SU-DHL-6 (cell line): ENCODE data around the gene MTMR10.

Experiments
- H2AFZ ChIP-seq: fragments of 200-600 bp; sonication (generic); 2 replicates; pipeline ENCODE4 v1.6.1; 2014; ENCODE audit warnings: low read depth, mild to moderate bottlenecking, moderate library complexity, mixed read lengths, antibody characterized with exemption, low read length; ENCODE audit not compliant: severe bottlenecking
- H3F3A ChIP-seq: fragments of 200-600 bp; shearing (Covaris generic); 2 replicates; pipeline ENCODE4 v1.6.0; 2016; ENCODE audit warnings: antibody characterized with exemption, mild to moderate bottlenecking; ENCODE audit not compliant: insufficient read depth
- H3K27ac ChIP-seq: fragments of 200-600 bp; sonication (generic); 2 replicates; pipeline ENCODE4 v1.5.1; 2016; ENCODE audit warnings: low read depth, mild to moderate bottlenecking, low read length, moderate library complexity, mixed read lengths
- H3K27me3 ChIP-seq: fragments of 200-600 bp; sonication (generic), shearing (Covaris generic); 2 replicates; pipeline ENCODE4 v1.6.0; 2014; ENCODE audit warnings: mild to moderate bottlenecking, low read length
- H3K36me3 ChIP-seq: fragments of 200-600 bp; sonication (generic); 2 replicates; pipeline ENCODE4 v1.6.1; 2014; ENCODE audit warnings: mild to moderate bottlenecking, low read length, mixed read lengths
- H3K4me2 ChIP-seq: fragments of 300-600, 200-600 bp; shearing (Covaris generic), sonication (generic); 2 replicates; pipeline ENCODE4 v1.6.0; 2014; ENCODE audit warnings: low read length, low read depth, mild to moderate bottlenecking; ENCODE audit not compliant: poor library complexity, severe bottlenecking
- H3K4me3 ChIP-seq: fragments of 200-600 bp; sonication (generic); 2 replicates; pipeline ENCODE4 v1.5.1; 2014; ENCODE audit warnings: antibody characterized with exemption, low read length, mild to moderate bottlenecking, mixed read lengths; ENCODE audit not compliant: insufficient read depth, poor library complexity, severe bottlenecking
- H3K79me2 ChIP-seq: fragments of 200-600 bp; sonication (generic); 2 replicates; pipeline ENCODE4 v1.6.1; 2014; ENCODE audit warnings: mild to moderate bottlenecking, low read length, moderate library complexity; ENCODE audit not compliant: insufficient read depth
- H3K9ac ChIP-seq: fragments of 200-600 bp; sonication (generic); 2 replicates; pipeline ENCODE4 v1.7.0; 2014; ENCODE audit warnings: mild to moderate bottlenecking, low read length
- H3K9me2 ChIP-seq: fragments of 200-600 bp; sonication (generic); replicated peaks from 2 replicates; pipeline ENCODE4 v1.6.1; 2014; ENCODE audit warnings: low read length; ENCODE audit not compliant: insufficient read depth
- H3K9me3 ChIP-seq: fragments of 200-600 bp; sonication (generic); 2 replicates; pipeline ENCODE4 v1.6.1; 2014; ENCODE audit warnings: low read length, mixed read lengths; ENCODE audit not compliant: insufficient read depth
- H4K20me1 ChIP-seq: fragments of 200-600 bp; sonication (generic); 2 replicates; pipeline ENCODE4 v1.6.1; 2014; ENCODE audit warnings: low read depth, mild to moderate bottlenecking, antibody characterized with exemption, low read length, moderate library complexity, mixed read lengths
- EZH2phosphoT487 ChIP-seq: fragments of 200-600 bp; sonication (generic), shearing (Covaris generic); conservative IDR thresholded peaks from 2 replicates; pipeline ENCODE4 v1.6.1; 2018; ENCODE audit warnings: mild to moderate bottlenecking, antibody characterized with exemption, low read length, moderate library complexity, mixed read lengths
- TF ChIP-seq, protein P1 (sequence below): fragments of 200-600 bp; sonication (generic); IDR thresholded peaks from one replicate; pipeline ENCODE4 v1.5.1; 2017; ENCODE audit warnings: antibody characterized with exemption, mild to moderate bottlenecking, low read length, moderate library complexity; ENCODE audit not compliant: insufficient read depth, poor library complexity, severe bottlenecking

Gene MTMR10

DNA sequence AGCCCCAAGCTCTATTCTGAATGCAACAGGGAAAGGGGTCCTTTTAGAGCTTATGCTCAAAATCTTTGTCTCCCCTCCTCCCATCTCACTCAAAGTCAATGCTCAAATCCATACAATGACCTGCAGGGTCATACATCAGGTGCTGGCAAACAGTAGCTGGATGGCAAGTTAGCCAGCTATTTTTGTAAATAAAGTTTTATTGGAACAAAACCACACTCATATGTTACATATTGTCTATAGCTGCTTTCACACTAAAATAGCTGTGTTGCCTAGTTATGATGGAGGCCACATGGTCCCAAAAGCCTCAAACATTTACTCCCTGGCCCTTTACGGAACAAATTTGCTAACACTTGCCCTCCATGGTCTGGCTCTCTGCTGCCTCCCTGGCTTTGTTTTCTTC lies 89.5 kb downstream of the MTMR10 start:
- Histone ChIP-seq H3K36me3 (no peaks in the 10 kb centered on the region), H3F3A (0 out of 2 replicates have a peak, but pooled peaks cover 4% of the 10 kb centered on the region), H3K9me2 (no peaks in the 10 kb centered on the region), H3K27me3 (no peaks in the 10 kb centered on the region), H2AFZ (no peak overlapping the region), H3K9ac (no peak overlapping the region), H3K4me3 (no peak overlapping the region), H4K20me1 (no peaks in the 10 kb centered on the region), H3K4me2 (no peak overlapping the region), H3K9me3 (no peaks in the 10 kb centered on the region), H3K79me2 (no peaks in the 10 kb centered on the region), H3K27ac (no peak overlapping the region)
- TF ChIP-seq EZH2phosphoT487 = no peak
- TF ChIP-seq, protein P1, sequence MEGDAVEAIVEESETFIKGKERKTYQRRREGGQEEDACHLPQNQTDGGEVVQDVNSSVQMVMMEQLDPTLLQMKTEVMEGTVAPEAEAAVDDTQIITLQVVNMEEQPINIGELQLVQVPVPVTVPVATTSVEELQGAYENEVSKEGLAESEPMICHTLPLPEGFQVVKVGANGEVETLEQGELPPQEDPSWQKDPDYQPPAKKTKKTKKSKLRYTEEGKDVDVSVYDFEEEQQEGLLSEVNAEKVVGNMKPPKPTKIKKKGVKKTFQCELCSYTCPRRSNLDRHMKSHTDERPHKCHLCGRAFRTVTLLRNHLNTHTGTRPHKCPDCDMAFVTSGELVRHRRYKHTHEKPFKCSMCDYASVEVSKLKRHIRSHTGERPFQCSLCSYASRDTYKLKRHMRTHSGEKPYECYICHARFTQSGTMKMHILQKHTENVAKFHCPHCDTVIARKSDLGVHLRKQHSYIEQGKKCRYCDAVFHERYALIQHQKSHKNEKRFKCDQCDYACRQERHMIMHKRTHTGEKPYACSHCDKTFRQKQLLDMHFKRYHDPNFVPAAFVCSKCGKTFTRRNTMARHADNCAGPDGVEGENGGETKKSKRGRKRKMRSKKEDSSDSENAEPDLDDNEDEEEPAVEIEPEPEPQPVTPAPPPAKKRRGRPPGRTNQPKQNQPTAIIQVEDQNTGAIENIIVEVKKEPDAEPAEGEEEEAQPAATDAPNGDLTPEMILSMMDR = no peak

DNA sequence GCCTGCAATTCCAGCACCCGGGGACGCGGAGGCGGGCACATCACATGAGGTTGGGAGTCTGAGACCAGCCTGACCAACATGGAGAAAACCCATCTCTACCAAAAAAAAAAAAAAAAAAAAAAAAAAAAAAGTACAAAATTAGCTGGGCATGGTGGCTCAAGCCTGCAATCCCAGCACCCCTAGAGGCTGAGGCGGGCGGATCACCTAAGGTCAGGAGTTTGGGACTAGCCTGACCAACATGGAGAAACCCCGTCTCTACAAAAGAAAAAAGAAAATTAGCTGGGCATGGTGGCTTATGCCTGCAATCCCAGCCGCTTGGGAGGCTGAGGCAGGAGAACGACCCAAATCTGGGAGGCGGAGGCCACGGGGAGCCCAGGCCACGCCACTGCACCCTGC lies 95.2 kb downstream of the MTMR10 start:
- no peaks in the 10 kb centered on the region for H3K36me3 ChIP-seq
- no peak overlapping the region for H2AFZ ChIP-seq
- no peaks in the 10 kb centered on the region for H3F3A ChIP-seq
- H3K9me3 ChIP-seq = no peaks in the 10 kb centered on the region
- H3K27me3 ChIP-seq = no peaks in the 10 kb centered on the region
- no peak overlapping the region for H3K4me2 ChIP-seq
- no peak overlapping the region for H3K4me3 ChIP-seq
- no peak for TF ChIP-seq EZH2phosphoT487
- TF ChIP-seq, protein P1 = no peak
- no peak overlapping the region for H3K9ac ChIP-seq
- H3K79me2 ChIP-seq = no peaks in the 10 kb centered on the region
- no peaks in the 10 kb centered on the region for H4K20me1 ChIP-seq
- H3K9me2 ChIP-seq = no peaks in the 10 kb centered on the region
- no peak overlapping the region for H3K27ac ChIP-seq

DNA sequence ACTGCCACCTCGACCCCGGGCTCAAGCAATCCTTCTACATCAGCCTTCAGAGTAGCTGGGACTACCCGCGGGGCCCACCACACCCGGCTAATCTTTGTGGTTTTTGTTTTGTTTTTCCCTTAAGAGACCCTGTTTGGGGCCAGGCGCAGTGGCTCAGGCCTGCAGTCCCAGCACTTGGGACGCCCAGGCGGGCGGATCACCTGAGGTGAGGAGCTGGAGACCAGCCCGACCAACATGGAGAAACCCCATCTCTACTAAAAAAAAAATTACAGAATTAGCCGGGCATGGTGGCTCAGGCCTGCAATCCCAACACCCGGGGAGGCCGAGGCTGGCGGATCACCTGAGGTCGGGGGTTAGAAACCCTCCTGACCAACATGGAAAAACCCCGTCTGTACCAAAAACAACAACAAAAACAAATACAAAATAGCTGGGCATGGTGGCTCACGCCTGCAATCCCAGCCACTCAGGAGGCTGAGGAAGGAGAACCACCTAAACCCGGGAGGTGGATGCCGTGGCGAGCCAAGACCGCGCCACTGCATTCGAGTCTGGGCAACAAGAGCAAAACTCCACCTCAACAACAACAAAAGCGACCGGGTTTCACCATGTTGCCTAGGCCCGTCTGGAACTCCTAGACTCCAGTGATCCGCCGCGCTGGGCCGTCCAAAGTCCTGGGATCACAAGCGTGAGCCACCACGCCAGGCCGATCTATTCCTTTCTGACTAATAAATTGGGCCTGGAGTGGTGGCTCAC lies 95.8 kb downstream of the MTMR10 start:
- no peaks in the 10 kb centered on the region for H3K9me2 ChIP-seq
- H3K36me3 ChIP-seq = no peaks in the 10 kb centered on the region
- no peak overlapping the region for H3K4me2 ChIP-seq
- no peak overlapping the region for H3K27ac ChIP-seq
- no peaks in the 10 kb centered on the region for H3F3A ChIP-seq
- H3K27me3 ChIP-seq = no peaks in the 10 kb centered on the region
- no peaks in the 10 kb centered on the region for H4K20me1 ChIP-seq
- no peak for TF ChIP-seq EZH2phosphoT487
- TF ChIP-seq, protein P1 = no peak
- no peak overlapping the region for H2AFZ ChIP-seq
- no peaks in the 10 kb centered on the region for H3K9me3 ChIP-seq
- no peaks in the 10 kb centered on the region for H3K79me2 ChIP-seq
- no peak overlapping the region for H3K4me3 ChIP-seq
- H3K9ac ChIP-seq = no peak overlapping the region
